HCT116 (cell line): Measurements from ENCODE around the gene FAM20B. TPM values are rescaled to one million over a fixed set of nuclear protein-coding genes. Genes with fewer than 3 reads are reported as not detected.
A peak's percentile ranks its signal among the peaks of the same experiment; 100 is the strongest.

Source experiments
- ATAC-seq: fragments of 200-7000 bp; cut with Tn5 transposase; 2 replicates; pipeline ENCODE4 v1.9.1; 2020; ENCODE audit warnings: mild to moderate bottlenecking, moderate library complexity
- Bru-seq: library from RNA; stranded (reverse); fragments of 400-500 nt; gene quantifications from one replicate; lab custom pipeline; 2021; lab: Mats Ljungman, UMichigan
- BruChase-seq, 2 experiments: library from RNA; stranded (reverse); fragments of 400-500 nt; gene quantifications; one replicate each; lab custom pipeline; 2021; lab: Mats Ljungman, UMichigan
- BruUV-seq: library from RNA; stranded (reverse); fragments of 400-500 nt; replicated peaks from 2 replicates; lab custom pipeline; 2021; lab: Mats Ljungman, UMichigan
- CTCF ChIA-PET: fragments of 300-600 bp; sonication (Branson Sonifier 250); formaldehyde crosslinking; loops from one replicate; lab custom pipeline; 2021; ENCODE audit warnings: antibody characterized with exemption; lab: Charles Lee
- POLR2A ChIA-PET: fragments of 300-600, 350-600 bp; sonication (Branson Sonifier 250); formaldehyde crosslinking; loops from one replicate; lab custom pipeline; 2021; ENCODE audit warnings: antibody characterized with exemption; lab: Charles Lee
- RAD21 ChIA-PET, 2 experiments: fragments of 300-600 bp; sonication (Branson Sonifier 250); formaldehyde crosslinking; loops; one replicate each; lab custom pipeline; 2023; ENCODE audit warnings: low total read pairs in 2 of 2; ENCODE audit not compliant: uncharacterized antibody in 2 of 2, unreplicated experiment in 2 of 2, low non-redundant PET in 1 of 2; lab: Charles Lee
- DNase-seq: peaks from one replicate; pipeline ENCODE4 v3.0.0-alpha.2; 2010; ENCODE audit warnings: low read depth, low spot score
- H2AFZ ChIP-seq: fragments of 200-600 bp; shearing (Covaris generic), sonication (generic); 2 replicates; pipeline ENCODE4 v1.6.1; 2017; ENCODE audit warnings: low read depth, mixed run types, mixed read lengths, antibody characterized with exemption, low read length; ENCODE audit not compliant: poor library complexity, severe bottlenecking
- H3K27ac ChIP-seq: 2 replicates; pipeline ENCODE4 v1.5.1; 2012; ENCODE audit warnings: low read depth, low read length
- H3K27me3 ChIP-seq: fragments of 200-600 bp; sonication (generic); 2 replicates; pipeline ENCODE4 v1.6.1; 2016; ENCODE audit warnings: mixed run types, low read length, mixed read lengths; ENCODE audit not compliant: insufficient read depth
- H3K36me3 ChIP-seq, 2 experiments: fragments of 200-500 bp in 1 of 2; fragments of 200-600 bp in 1 of 2; sonication (Bioruptor generic) in 1 of 2; sonication (generic) in 1 of 2; 2 replicates each; pipeline versions ENCODE4 v1.5.1 to v1.6.1; 2014 to 2016; ENCODE audit warnings: low read length in 2 of 2, inconsistent platforms in 1 of 2, mixed read lengths in 1 of 2, mixed run types in 1 of 2; ENCODE audit not compliant: insufficient read depth in 2 of 2, control insufficient read depth in 1 of 2
- H3K4me1 ChIP-seq, 2 experiments: fragments of 200-600 bp in 1 of 2; sonication (generic) in 1 of 2; 2 replicates each; pipeline versions ENCODE4 v1.5.1 to v1.6.1; 2012 to 2017; ENCODE audit warnings: low read length in 2 of 2, inconsistent platforms in 1 of 2, mild to moderate bottlenecking in 1 of 2, mixed read lengths in 1 of 2, mixed run types in 1 of 2, moderate library complexity in 1 of 2; ENCODE audit not compliant: insufficient read depth in 2 of 2, control insufficient read depth in 1 of 2
- H3K4me2 ChIP-seq: fragments of 200-600 bp; sonication (generic); 2 replicates; pipeline ENCODE4 v1.6.1; 2017; ENCODE audit warnings: mixed run types, low read length, mixed read lengths
- H3K4me3 ChIP-seq, 2 experiments: fragments of 200-600 bp in 1 of 2; sonication (generic) in 1 of 2; replicated peaks in 1 of 2; 2 replicates each; pipeline ENCODE4 v1.5.1; 2011 to 2016; ENCODE audit warnings: low read length in 2 of 2, control low read depth in 1 of 2, low read depth in 1 of 2, mild to moderate bottlenecking in 1 of 2, mixed read lengths in 1 of 2, mixed run types in 1 of 2
- H3K79me2 ChIP-seq: fragments of 200-600 bp; sonication (generic); 2 replicates; pipeline ENCODE4 v1.6.1; 2017; ENCODE audit warnings: mild to moderate bottlenecking, mixed run types, low read length, moderate library complexity, mixed read lengths; ENCODE audit not compliant: insufficient read depth
- H3K9ac ChIP-seq: fragments of 200-600 bp; sonication (generic); 2 replicates; pipeline ENCODE4 v1.6.1; 2016; ENCODE audit warnings: low read length, mixed read lengths
- H3K9me2 ChIP-seq: fragments of 200-600 bp; sonication (generic), shearing (Covaris generic); 2 replicates; pipeline ENCODE4 v1.6.1; 2017; ENCODE audit warnings: mixed run types, mild to moderate bottlenecking, moderate library complexity; ENCODE audit not compliant: insufficient read depth
- H3K9me3 ChIP-seq, 2 experiments: fragments of 200-500 bp in 1 of 2; fragments of 200-600 bp in 1 of 2; sonication (Bioruptor generic) in 1 of 2; sonication (generic) in 1 of 2; 2 replicates each; pipeline ENCODE4 v1.6.1; 2014 to 2017; ENCODE audit warnings: low read length in 2 of 2, mixed read lengths in 2 of 2, inconsistent platforms in 1 of 2, low read depth in 1 of 2, mild to moderate bottlenecking in 1 of 2, mixed run types in 1 of 2, moderate library complexity in 1 of 2; ENCODE audit not compliant: control insufficient read depth in 1 of 2, insufficient read depth in 1 of 2
- H4K20me1 ChIP-seq: fragments of 200-600 bp; sonication (generic), shearing (Covaris generic); 2 replicates; pipeline ENCODE4 v1.6.1; 2017; ENCODE audit warnings: mixed run types, mild to moderate bottlenecking, moderate library complexity; ENCODE audit not compliant: insufficient read depth
- EGR1 ChIP-seq: IDR thresholded peaks from 2 replicates; pipeline ENCODE4 v1.6.1; 2012; ENCODE audit warnings: low read depth
- RAD21 ChIP-seq: IDR thresholded peaks from 2 replicates; pipeline ENCODE4 v1.6.1; 2012; ENCODE audit warnings: low read depth, mild to moderate bottlenecking
- SP1 ChIP-seq: IDR thresholded peaks from 2 replicates; pipeline ENCODE4 v1.6.1; 2012; ENCODE audit warnings: low read depth
- TCF7L2 ChIP-seq: IDR thresholded peaks from 2 replicates; pipeline ENCODE4 v1.7.0; 2011; ENCODE audit warnings: borderline replicate concordance, inconsistent platforms; ENCODE audit not compliant: insufficient read depth, insufficient read length; ENCODE audit errors: extremely low read depth
- YY1 ChIP-seq: IDR thresholded peaks from 2 replicates; pipeline ENCODE4 v1.6.1; 2011; ENCODE audit warnings: low read length, low read depth, moderate library complexity, mild to moderate bottlenecking; ENCODE audit not compliant: insufficient replicate concordance; ENCODE audit errors: extremely low read depth
- intact Hi-C: fragments of 100-400 bp; cut with micrococcal nuclease; formaldehyde crosslinking; loops from 2 replicates; pipeline ENCODE4 v1.10.0; 2022
- long read RNA-seq: library from polyadenylated mRNA; unstranded; transcript quantifications from one replicate; pipeline ENCODE4 v2.0.0, GENCODE V29; 2021; ENCODE audit not compliant: unreplicated experiment
- polyA plus RNA-seq: library from polyadenylated mRNA; unstranded; fragments of >200 nt; gene quantifications from 2 replicates; pipeline ENCODE4 v1.2.1, GENCODE V29; 2012; ENCODE audit warnings: missing spikeins
- total RNA-seq: library from RNA; stranded (reverse); gene quantifications from one replicate; pipeline ENCODE4 v1.2.1, GENCODE V29; 2021; ENCODE audit not compliant: unreplicated experiment

Gene FAM20B, protein sequence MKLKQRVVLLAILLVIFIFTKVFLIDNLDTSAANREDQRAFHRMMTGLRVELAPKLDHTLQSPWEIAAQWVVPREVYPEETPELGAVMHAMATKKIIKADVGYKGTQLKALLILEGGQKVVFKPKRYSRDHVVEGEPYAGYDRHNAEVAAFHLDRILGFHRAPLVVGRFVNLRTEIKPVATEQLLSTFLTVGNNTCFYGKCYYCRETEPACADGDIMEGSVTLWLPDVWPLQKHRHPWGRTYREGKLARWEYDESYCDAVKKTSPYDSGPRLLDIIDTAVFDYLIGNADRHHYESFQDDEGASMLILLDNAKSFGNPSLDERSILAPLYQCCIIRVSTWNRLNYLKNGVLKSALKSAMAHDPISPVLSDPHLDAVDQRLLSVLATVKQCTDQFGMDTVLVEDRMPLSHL
- total RNA-seq: 36.7 TPM
- 13.1 and 14.7 TPM in 2 replicates for polyA plus RNA-seq
- percentile 82 among the genes with signal in this experiment for Bru-seq, nascent RNA
- BruChase-seq, experiment 1, labeled RNA remaining after a 6-hour chase: percentile 92 among the genes with signal in this experiment
- BruChase-seq, experiment 2, labeled RNA remaining after a 2-hour chase: percentile 81 among the genes with signal in this experiment
- long read RNA-seq, full-length matches to known transcripts: 5 of 18 reads
- long read RNA-seq, partial matches to known transcripts: 1 of 18 reads
- long read RNA-seq, other reads (novel, unspliced or antisense): 12 of 18 reads

DNA sequence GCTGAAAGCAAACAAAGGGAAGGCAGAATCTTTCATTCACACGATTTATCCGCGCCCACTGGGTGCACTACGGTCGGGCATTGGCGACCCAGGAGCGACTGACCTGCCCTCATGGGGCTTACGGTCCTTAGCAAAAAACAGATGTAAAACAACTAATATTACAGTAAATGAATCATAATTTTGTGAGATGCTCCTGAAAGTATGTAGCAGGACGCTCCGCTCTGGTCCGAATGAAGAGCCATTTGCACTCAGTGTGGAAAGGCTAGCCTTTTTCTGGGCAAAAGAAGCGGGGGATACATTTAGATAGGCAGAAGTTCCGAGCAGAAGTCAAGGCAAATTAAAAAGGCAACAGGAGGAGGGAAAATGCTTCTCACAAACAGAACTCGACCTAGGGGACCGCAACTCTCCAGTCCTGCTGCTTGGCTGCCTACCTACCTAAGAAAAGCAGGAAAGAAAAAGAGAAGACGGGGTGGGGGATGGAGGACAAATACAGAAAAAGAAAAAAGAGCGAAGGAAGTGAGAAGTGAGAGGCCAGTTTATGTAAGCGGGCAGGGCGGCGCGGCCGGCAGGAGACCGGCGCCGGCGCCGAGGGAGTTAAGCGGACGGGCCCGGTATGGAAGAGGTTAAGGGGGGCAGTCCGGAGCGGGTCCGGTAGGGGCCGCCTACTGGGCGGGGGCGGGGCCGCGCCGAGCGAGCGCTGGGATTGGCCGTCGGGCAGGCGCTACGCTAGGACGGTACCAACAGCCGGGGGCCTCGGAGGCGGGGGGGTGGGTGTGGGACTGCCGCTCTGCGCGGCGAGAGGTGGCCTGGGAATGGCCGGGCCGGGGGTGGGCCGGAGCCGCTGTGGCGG, at the start of gene FAM20B:
Gene FAM20B (plus strand): TSS at position 770 of the 850 bp plus-strand sequence. CDS start 17,954 bp downstream, outside the sequence.
- TSS peak; percentile 91 for BruUV-seq
- ChIA-PET CTCF (no interaction called here), RAD21 (no interaction called here), POLR2A (no interaction called here)
- Histone ChIP-seq H3K4me3 (peak within 1 kb of the TSS; percentile 64 to 75), H3K36me3 (no peaks in the 10 kb centered on the region), H2AFZ (peak within 1 kb of the TSS; percentile 74), H4K20me1 (no peaks in the 10 kb centered on the region), H3K27me3 (no peaks in the 10 kb centered on the region), H3K27ac (peak within 1 kb of the TSS; percentile 98), H3K4me1 (peaks cover 0 to 14% of the 10 kb centered on the region in 2 experiments; a peak in 3 of 4 replicates), H3K9me2 (no peaks in the 10 kb centered on the region), H3K9me3 (no peaks in the 10 kb centered on the region), H3K9ac (peak within 1 kb of the TSS; percentile 94), H3K4me2 (peak within 1 kb of the TSS; percentile 87), H3K79me2 (peaks cover 40% of the 10 kb centered on the region)
- DNase-seq (peak; percentile 84), ATAC-seq (peak; percentile 83)
- TF ChIP-seq RAD21 (no peak), YY1 (peak; percentile 52), EGR1 (peak; percentile 56; the same call in 1 of the 2 replicates), TCF7L2 (peak; percentile 17), SP1 (peak; percentile 91)
- intact Hi-C loops: no loop called here
